IPS DF 19.7 (cell line): ENCODE data around the gene SLC52A1.

Experiments used
- DNase-seq: peaks from one replicate; pipeline ENCODE4 v3.0.0-alpha.2; 2013; ENCODE audit warnings: low read depth, low spot score

SLC52A1 gene

GRCh38 chr17:4987767-4988567 is 47.3 kb downstream of the SLC52A1 start:
- DNase-seq = no peak

- DNase-seq = no peak
These were observed 48.1 kb downstream of the SLC52A1 start, which contains the start of gene CAMTA2 for GRCh38 chr17:4986951-4987766. CAMTA2 (minus strand) TSS chr17:4987675; CDS start chr17:4986222, 1,453 bp downstream.

- DNase-seq = no peak
These were observed 48.8 kb downstream of the SLC52A1 start for GRCh38 chr17:4986403-4986802.
